Activated T-cell treated with anti-CD3 and anti-CD28 coated beads, Interleukin-2, amount 50 U/mL, for 4 hours (primary cell): ENCODE data around the gene ZC3H8. TPM values are rescaled to one million over a fixed set of nuclear protein-coding genes. Genes with fewer than 3 reads are reported as not detected.
"Not testable (repeated sequence)": the region's sequence is repeated elsewhere in the genome, so short reads cannot be mapped to it uniquely, and the experiment has no call there.

Experiments
- ATAC-seq, 2 donors: fragments of 200-7000 bp; cut with Tn5 transposase; one replicate each; pipeline ENCODE4 v1.10.0; 2021
- DNase-seq: peaks from one replicate; pipeline ENCODE4 v3.0.0-alpha.2; 2020
- H3K27me3 Mint-ChIP-seq: one replicate; pipeline ENCODE4 v1.8.0; 2021; ENCODE audit warnings: low read depth, mixed read lengths
- H3K36me3 Mint-ChIP-seq: one replicate; pipeline ENCODE4 v1.8.0; 2022; ENCODE audit warnings: mixed read lengths; ENCODE audit not compliant: insufficient read depth
- H3K4me1 Mint-ChIP-seq: one replicate; pipeline ENCODE4 v1.8.0; 2021; ENCODE audit warnings: low read depth, mixed read lengths
- H3K4me3 Mint-ChIP-seq: one replicate; pipeline ENCODE4 v1.8.0; 2021; ENCODE audit warnings: mild to moderate bottlenecking, moderate library complexity, mixed read lengths
- H3K9me3 Mint-ChIP-seq: one replicate; pipeline ENCODE4 v1.8.0; 2021; ENCODE audit warnings: mixed read lengths
- total RNA-seq, 3 donors: library from RNA; stranded (reverse); gene quantifications; one replicate each; pipeline ENCODE4 v1.2.1, GENCODE V29; 2021

Gene ZC3H8
- total RNA-seq, result 10 to 100 TPM; 29.7 to 32.0 (median 31.2) TPM

DNA sequence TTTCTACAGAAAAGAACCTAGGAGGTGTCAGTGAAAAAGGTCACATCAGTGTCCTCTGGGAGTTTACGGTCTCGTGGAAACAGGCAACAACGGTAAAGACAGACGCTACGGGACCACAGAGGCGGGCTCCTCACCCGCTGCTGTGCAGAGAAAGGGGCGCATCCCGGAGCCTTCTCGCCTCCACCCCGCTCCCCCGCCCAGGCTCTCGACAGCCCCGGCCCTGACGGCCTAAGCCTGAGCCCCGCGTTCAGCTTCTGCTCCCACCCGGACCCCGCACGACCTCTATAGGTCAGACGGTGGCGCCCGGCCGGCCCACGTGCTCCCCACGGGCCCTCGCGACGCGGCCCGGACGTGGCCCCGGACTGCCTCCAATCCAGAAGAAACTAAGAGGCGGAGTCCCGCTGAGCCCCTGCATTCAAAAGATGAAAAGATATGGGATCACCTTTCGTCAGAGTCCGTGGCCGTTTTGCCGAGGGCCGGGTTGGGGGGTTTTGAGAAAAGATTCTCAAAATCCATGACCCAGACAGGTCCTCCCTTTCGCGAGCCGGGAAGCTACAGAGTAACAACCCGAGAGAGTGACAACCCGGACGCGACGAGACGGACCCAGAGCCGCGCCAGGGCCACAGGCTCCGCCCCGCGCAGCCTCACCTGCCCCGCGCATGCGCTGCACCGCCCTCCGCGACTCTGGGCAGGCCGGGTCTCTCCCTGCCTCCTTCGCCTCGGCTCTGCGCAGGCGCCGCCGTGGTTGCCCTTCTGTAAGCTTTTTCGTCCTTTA lies at the start of gene ZC3H8:
Gene ZC3H8 (minus strand): TSS at position 577 of the 775 bp plus-strand sequence. CDS start 61 bp downstream, at position 516.
- Mint-ChIP-seq H3K9me3 (no peaks in the 10 kb centered on the region), H3K27me3 (no peaks in the 10 kb centered on the region), H3K4me1 (peaks cover 10% of the 10 kb centered on the region), H3K4me3 (peak within 1 kb of the TSS; percentile 83), H3K36me3 (peaks cover 4% of the 10 kb centered on the region)
- ATAC-seq (peak; percentile 93), DNase-seq (peak; percentile 95)

DNA sequence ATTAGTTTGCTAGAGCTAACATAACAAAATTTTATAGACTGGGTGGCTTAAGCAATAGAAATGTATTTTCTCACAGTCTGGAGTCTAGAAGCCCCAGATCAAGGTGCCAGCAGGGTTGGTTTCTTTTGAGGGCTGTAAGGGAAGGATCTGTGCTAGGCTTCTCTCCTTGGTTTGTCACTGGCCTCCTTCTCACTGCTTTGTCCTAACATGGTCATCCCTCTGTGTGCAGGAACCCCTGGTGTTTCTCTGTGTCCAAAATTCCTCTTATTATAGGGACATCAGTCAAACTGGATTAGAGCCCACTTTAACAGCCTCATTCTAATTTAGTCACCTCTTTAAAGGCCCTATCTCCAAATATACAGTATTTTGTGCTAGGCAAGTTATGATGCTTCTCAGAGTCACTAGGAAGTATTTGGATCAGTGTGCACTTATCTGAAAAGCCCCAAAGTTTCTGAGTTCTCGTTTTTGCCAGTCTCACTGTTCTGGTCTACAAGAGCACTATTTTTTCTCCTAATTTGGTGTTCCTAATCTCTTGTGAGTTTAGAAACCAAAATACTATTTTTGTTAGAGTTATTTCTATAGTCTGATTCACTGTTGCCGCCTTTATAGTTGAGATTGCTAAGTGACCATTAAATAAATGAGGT lies 49.6 kb upstream of the ZC3H8 start:
- no peak overlapping the region for H3K4me3 Mint-ChIP-seq
- no peaks in the 10 kb centered on the region for H3K4me1 Mint-ChIP-seq
- peaks cover 44% of the 10 kb centered on the region for H3K36me3 Mint-ChIP-seq
- DNase-seq, result no peak
- no peak for ATAC-seq
- H3K9me3 Mint-ChIP-seq, result no peaks in the 10 kb centered on the region
- H3K27me3 Mint-ChIP-seq, result no peaks in the 10 kb centered on the region

DNA sequence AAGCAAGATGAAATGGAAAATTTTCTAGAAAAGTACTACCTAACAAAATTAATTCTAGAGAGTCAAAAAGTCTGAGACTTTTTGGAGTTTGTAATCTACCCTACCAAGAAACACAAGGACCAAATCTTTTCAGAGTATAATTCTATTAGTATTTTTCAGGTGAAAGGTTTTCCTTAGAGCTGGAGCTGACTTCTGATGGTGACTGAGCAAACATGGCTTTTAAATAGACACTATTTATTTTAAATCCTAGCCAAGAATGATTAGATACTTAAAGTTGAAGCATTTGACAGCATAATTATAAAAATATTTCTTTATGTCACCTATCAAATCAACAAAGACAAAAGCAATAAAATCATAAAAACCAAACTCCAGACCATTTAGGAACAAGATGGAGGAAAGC lies 47.1 kb upstream of the ZC3H8 start:
- H3K27me3 Mint-ChIP-seq, result no peaks in the 10 kb centered on the region
- no peaks in the 10 kb centered on the region for H3K9me3 Mint-ChIP-seq
- no peak for DNase-seq
- H3K4me3 Mint-ChIP-seq, result no peak overlapping the region
- ATAC-seq, result no peak
- peaks cover 39% of the 10 kb centered on the region for H3K36me3 Mint-ChIP-seq
- peaks cover 1% of the 10 kb centered on the region for H3K4me1 Mint-ChIP-seq

DNA sequence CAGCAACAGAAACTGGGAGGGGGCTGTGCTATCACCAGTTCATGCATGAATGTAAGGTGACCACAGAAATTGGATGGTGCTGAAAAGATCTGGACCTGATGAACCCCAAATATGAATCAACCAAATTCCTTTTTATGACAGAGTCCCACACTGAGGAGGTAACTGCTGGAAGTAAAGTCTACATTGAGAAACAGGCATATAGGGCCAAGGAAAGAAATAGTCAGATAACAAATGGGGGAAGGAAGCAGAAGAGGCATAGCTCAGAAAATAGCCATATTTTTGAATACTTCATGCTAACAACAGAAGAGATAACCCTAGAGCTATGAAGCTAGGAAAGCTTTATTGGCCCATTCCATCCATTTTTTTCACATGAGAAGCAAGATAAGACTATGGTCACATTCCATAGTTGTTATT lies 46.3 kb upstream of the ZC3H8 start:
- peaks cover 33% of the 10 kb centered on the region for H3K36me3 Mint-ChIP-seq
- no peaks in the 10 kb centered on the region for H3K27me3 Mint-ChIP-seq
- no peaks in the 10 kb centered on the region for H3K9me3 Mint-ChIP-seq
- DNase-seq (no peak), ATAC-seq (no peak)
- H3K4me1 Mint-ChIP-seq, result peaks cover 5% of the 10 kb centered on the region
- H3K4me3 Mint-ChIP-seq, result no peak overlapping the region

GRCh38 chr2:112296407-112296806 lies 41.6 kb upstream of the ZC3H8 start:
- no peak overlapping the region for H3K4me3 Mint-ChIP-seq
- no peaks in the 10 kb centered on the region for H3K9me3 Mint-ChIP-seq
- peaks cover 9% of the 10 kb centered on the region for H3K4me1 Mint-ChIP-seq
- H3K27me3 Mint-ChIP-seq, result no peaks in the 10 kb centered on the region
- no peak for ATAC-seq
- DNase-seq, result no peak
- H3K36me3 Mint-ChIP-seq, result peaks cover 11% of the 10 kb centered on the region

DNA sequence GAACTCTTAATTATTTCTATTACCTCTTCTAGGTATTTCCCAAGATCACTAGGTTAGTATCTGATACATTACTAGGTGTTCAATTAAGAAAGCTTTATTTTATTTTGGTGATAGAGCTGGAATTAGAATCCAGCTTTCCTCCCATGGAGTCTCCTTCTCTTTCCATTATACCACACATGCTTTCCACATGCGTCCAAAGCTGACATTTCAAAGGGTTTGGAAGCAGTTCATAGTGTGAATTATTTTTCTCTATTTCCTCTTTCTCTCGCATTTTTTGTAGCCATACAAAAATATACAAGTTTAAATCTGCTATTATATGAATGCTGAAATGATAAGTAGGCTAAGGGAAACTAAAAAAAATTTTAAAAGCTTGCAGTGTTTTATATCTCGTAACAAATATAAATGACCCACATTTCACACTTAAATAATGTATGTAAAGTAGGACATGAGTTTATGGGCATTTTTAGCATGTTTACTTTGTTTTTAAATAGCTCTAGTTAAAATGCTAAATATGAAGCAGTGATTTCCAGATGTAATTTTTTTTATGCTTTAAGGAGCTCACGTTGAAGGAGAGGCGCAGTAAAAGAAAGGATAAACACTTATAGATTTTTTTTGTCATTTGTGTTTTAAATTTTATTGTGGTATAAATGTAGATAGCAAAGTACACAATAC lies 40.7 kb upstream of the ZC3H8 start:
- H3K36me3 Mint-ChIP-seq, result peaks cover 3% of the 10 kb centered on the region
- DNase-seq (no peak), ATAC-seq (no peak)
- no peaks in the 10 kb centered on the region for H3K9me3 Mint-ChIP-seq
- H3K27me3 Mint-ChIP-seq, result no peaks in the 10 kb centered on the region
- no peak overlapping the region for H3K4me3 Mint-ChIP-seq
- H3K4me1 Mint-ChIP-seq, result peaks cover 9% of the 10 kb centered on the region

DNA sequence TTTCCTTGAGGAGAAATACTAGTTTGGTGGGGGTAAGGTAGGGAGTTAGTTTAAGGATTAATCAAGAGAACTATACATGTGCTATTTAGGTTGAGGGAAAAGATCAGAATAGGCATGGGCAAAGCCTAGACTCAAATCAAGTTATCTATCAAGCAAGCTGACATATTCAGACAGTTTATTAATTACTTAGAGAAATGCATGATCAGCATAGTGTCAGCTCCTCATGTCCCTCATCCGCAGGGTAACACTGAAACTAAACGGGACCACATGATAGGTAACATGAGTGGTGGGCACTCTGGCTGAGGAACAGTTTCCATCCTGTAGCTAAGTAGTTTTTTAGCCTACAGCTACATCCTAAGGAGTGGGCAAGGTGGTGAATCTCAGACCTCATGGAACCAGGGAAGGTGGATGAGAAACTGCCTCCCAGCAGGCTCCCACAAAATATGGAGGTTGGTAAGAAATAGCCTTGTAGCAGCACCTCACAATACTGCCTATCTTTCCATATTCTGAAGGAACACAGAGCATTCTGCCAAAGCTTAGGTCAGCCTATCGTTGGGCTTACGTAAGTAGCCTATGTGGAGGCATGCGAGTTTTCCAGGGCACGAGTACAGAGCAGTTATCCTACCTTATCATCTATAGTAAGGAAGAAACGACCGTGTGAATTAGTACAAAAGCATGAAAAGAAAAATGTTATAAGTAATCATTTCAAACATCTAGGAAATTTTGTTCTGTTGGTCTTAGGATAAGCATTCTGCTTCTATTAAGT lies 39.0 kb upstream of the ZC3H8 start:
- Mint-ChIP-seq H3K27me3 (no peaks in the 10 kb centered on the region), H3K9me3 (no peaks in the 10 kb centered on the region), H3K36me3 (peaks cover 4% of the 10 kb centered on the region), H3K4me1 (peaks cover 9% of the 10 kb centered on the region), H3K4me3 (no peak overlapping the region)
- DNase-seq (no peak), ATAC-seq (no peak)

DNA sequence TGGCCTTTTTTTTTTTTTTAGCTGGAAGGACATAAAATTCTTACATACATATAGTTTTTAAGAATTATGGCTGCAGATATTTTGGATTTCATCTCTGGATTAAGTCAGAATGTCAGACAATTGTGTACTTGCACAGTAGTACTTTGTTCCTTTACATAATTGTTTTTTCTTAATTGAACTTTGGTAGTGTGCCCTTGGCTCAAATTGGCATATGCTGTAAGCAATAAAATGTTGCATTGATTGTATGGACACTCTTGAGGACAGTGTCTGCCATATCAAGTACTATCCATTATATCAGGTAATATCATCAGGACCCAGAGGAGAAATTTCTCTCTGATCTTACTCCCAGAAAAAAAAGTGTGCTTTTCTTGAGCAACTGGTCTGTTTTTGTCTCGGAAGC lies 35.8 kb upstream of the ZC3H8 start:
- H3K4me1 Mint-ChIP-seq, result peaks cover 2% of the 10 kb centered on the region
- H3K27me3 Mint-ChIP-seq, result no peaks in the 10 kb centered on the region
- no peak overlapping the region for H3K4me3 Mint-ChIP-seq
- ATAC-seq (no peak), DNase-seq (no peak)
- H3K36me3 Mint-ChIP-seq, result peaks cover 4% of the 10 kb centered on the region
- H3K9me3 Mint-ChIP-seq, result no peaks in the 10 kb centered on the region

DNA sequence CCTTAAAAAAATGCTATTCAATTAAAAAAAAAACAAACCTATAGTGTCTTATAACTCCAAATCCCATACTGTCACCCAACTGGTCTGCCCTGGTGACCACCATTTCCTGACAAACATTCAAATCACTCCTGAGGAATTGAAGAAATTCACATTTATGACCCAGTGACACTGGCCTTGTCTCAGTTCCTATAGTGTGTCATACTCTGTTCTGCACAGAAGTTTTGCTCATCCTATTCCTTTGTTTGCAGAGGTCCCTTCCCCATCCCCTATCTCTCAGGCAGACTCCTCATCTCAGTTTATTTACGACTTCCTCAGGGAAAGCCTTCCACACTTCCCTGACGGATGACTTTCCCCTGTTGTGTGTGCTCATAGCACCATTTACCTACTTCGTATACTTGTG lies 35.2 kb upstream of the ZC3H8 start:
- no peaks in the 10 kb centered on the region for H3K9me3 Mint-ChIP-seq
- peaks cover 2% of the 10 kb centered on the region for H3K4me1 Mint-ChIP-seq
- peaks cover 4% of the 10 kb centered on the region for H3K36me3 Mint-ChIP-seq
- ATAC-seq (no peak), DNase-seq (no peak)
- no peak overlapping the region for H3K4me3 Mint-ChIP-seq
- H3K27me3 Mint-ChIP-seq, result no peaks in the 10 kb centered on the region

- not testable (repeated sequence) for ATAC-seq, H3K36me3 Mint-ChIP-seq, H3K9me3 Mint-ChIP-seq, H3K27me3 Mint-ChIP-seq, DNase-seq, H3K4me3 Mint-ChIP-seq
- H3K4me1 Mint-ChIP-seq, result peaks cover 26% of the 10 kb centered on the region
Measured at GRCh38 chr2:112283535-112283934, 28.7 kb upstream of the ZC3H8 start.

- H3K4me1 Mint-ChIP-seq, result peaks cover 36% of the 10 kb centered on the region
- H3K36me3 Mint-ChIP-seq, H3K4me3 Mint-ChIP-seq, H3K9me3 Mint-ChIP-seq, DNase-seq, ATAC-seq, H3K27me3 Mint-ChIP-seq: not testable (repeated sequence)
Measured at GRCh38 chr2:112282066-112282465, 27.2 kb upstream of the ZC3H8 start.

DNA sequence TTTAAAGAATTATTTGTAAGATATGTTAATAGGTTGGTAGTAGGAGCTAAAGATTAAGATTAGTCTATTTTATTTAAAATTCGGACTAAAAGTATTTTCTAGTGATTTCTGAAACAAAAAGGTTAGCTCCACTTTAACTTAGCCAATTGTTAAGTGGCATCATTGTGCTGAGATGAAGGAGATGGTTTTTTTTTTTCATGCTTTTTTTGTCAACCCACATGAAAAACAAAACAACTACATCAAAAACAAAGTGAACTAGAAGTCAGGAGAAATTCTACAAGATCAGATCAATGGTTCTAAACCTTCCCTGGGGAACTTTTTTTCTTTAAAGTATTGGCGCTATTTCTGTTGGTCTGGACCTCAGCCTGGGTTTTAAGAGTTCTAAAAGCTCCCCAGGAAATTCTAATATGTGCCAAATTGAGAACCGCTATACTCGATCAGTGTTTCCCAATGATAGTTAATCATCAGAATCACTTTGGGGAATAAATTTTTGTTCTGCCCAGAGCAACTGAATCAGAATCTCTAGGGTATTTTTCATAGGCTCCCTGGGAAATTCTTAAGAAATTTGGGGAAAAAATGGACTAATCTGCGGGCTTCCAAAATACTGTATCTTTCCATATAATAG lies 22.9 kb upstream of the ZC3H8 start:
- Mint-ChIP-seq H3K4me1 (peaks cover 38% of the 10 kb centered on the region), H3K9me3 (no peaks in the 10 kb centered on the region), H3K36me3 (no peaks in the 10 kb centered on the region), H3K27me3 (no peaks in the 10 kb centered on the region), H3K4me3 (no peak overlapping the region)
- DNase-seq (no peak), ATAC-seq (no peak)

DNA sequence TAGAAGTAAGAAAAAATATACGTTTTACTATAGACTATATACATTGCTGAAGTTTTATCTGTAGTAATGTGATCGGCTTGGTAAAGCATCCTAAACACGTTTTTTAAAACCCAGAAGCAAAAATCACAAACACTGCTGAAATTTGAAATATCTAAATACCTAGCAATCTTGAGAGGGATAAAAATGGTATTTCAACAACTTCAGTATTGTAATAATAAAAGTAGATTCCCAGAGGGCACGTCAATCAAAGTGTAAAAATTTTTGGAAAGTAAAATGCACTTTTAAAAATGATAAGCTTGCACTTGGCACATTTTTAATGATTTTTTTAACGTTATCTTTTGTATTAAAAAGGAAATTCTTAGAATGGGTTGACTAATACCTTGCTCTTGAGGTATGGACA lies 22.1 kb upstream of the ZC3H8 start:
- DNase-seq, result no peak
- ATAC-seq, result no peak
- Mint-ChIP-seq H3K9me3 (no peaks in the 10 kb centered on the region), H3K4me1 (peaks cover 36% of the 10 kb centered on the region), H3K4me3 (peak overlapping the region; percentile 80), H3K27me3 (no peaks in the 10 kb centered on the region), H3K36me3 (no peaks in the 10 kb centered on the region)
